Stimulated activated CD4-positive, alpha-beta T cell treated with anti-CD3 and anti-CD28 coated beads, Interleukin-1b, Interleukin-23, amount 100 ng/mL, for 4 hours (primary cell): ENCODE results near the gene SULT2B1.
"Not testable (repeated sequence)": the region's sequence is repeated elsewhere in the genome, so short reads cannot be mapped to it uniquely, and the experiment has no call there.

Source experiments
- DNase-seq, 2 donors: peaks; one replicate each; pipeline ENCODE4 v3.0.0-alpha.2; 2020; ENCODE audit warnings: low read depth in 2 of 2

Gene SULT2B1

DNA sequence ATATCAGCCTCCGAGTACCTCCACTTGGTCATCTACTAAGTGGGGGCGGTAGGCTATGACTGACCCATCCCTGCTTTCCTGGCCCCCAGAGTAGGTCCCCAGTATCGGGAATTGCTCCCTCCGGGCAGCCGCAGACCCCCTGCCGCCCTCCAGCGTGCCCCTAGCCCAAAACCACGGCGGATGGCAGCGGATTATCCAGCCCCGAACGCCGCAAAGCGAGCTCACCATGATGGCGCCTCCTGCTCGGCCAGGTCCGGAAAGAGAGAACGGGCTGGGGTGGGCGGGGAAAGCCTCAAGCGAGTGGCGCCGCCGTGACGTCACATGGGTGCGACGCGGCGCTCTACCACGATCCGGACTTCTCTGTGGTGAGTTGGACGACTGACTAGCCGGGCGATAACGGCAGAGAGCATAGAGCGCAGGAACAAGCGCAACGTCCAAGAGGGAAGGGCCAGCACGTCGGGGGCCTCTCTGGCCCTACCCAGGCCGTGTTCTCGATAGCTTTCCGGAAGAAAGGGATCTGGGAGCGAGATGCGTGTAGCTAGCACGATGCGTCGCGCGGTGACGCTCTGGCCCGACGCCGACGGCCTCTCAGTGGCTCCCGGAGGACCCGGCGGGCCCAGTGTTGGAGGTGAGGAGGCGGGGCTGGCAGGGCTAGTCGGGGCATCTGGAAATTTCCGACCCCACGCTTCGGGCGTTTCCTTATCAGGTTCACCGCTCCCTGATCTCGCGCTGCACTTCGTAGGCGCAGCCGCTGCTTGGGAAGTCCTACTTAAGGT lies 67.1 kb downstream of the SULT2B1 start, which contains the start of the genes RPL18 and SPHK2:
RPL18 (minus strand) TSS at position 263 of the 776 bp plus-strand sequence; CDS start at position 228, 35 bp downstream.
SPHK2 (plus strand) TSS at position 591 of the 776 bp plus-strand sequence. CDS start 1,009 bp downstream, outside the sequence.
- DNase-seq, result peak; percentile 90 to 92

- DNase-seq, result no peak
Observed at GRCh38 chr19:48619692-48620585, 68.0 kb downstream of the SULT2B1 start.

- no peak for DNase-seq
Observed at GRCh38 chr19:48623556-48624066, 71.6 kb downstream of the SULT2B1 start.

GRCh38 chr19:48624067-48624594 lies 72.2 kb downstream of the SULT2B1 start:
- DNase-seq, result peak; percentile 88 to 98

DNA sequence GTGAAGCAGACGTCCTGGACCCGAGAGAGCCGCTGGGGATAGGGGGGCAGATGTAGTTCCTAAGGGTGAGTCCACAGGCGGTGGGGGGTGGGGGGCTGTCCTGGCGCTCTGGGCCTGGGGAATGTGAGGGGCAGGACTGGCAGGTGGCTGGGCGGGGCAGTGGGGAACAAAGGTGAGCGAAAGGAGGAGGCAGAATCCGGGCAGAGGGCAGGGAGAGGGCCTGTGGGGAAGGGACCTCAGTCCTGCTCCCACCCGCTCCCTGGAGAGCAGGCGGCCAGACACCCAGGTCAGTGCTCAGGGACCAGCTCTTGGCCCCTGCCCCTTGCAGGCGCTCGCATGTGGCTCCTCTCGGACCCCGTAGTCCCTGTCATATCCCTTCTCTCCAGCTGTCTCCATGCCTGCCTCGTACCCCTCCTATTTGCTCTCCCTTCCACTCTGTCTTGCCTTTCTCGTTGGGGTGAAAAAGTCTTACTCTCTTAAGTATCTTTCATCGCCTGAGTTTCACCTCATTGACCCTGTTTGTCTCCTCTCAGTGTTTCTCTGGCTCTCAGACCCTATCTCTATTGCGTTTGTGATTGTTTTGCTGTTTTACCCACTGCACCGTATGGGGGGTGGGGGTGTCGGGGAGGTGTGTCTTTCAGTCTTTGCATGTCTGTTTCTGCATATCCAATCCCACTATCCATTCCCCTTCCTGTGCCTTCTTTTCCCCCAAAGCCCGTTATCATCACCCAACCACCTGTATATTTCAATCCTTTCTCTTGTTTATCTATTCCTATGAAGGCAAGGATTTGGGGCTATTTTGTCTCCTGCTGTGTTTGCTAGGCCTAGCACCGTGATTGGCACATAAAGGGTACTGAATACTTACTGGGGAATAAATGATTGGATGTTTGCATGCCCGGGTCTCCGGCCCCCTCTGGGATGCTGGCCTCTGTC lies 73.1 kb downstream of the SULT2B1 start:
- DNase-seq, result no peak

GRCh38 chr19:48625891-48626327 lies 73.9 kb downstream of the SULT2B1 start:
- no peak for DNase-seq

- DNase-seq, result no peak
Observed at GRCh38 chr19:48627201-48627864, 75.4 kb downstream of the SULT2B1 start.

- DNase-seq, result no peak
Observed at GRCh38 chr19:48627865-48628314, 75.9 kb downstream of the SULT2B1 start.

DNA sequence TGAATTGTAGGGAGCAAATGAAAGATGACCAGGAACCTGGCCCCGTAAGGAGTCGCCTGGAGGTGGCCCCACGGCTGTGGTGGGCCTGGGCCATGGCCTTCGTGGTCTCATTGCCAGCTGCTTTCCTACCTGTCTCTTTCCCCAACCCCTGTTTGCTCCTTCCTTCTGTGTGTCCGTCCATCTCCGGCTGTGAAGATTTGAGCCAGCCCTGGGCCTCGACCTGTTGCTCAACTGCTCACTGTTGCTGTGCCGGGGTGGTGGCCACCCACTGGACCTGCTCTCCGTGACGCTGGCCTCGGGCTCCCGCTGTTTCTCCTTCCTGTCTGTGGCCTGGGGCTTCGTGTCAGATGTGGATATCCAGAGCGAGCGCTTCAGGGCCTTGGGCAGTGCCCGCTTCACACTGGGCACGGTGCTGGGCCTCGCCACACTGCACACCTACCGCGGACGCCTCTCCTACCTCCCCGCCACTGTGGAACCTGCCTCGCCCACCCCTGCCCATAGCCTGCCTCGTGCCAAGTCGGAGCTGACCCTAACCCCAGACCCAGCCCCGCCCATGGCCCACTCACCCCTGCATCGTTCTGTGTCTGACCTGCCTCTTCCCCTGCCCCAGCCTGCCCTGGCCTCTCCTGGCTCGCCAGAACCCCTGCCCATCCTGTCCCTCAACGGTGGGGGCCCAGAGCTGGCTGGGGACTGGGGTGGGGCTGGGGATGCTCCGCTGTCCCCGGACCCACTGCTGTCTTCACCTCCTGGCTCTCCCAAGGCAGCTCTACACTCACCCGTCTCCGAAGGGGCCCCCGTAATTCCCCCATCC lies 76.7 kb downstream of the SULT2B1 start:
- no peak for DNase-seq

GRCh38 chr19:48629297-48629598 lies 77.3 kb downstream of the SULT2B1 start:
- DNase-seq, result no peak

DNA sequence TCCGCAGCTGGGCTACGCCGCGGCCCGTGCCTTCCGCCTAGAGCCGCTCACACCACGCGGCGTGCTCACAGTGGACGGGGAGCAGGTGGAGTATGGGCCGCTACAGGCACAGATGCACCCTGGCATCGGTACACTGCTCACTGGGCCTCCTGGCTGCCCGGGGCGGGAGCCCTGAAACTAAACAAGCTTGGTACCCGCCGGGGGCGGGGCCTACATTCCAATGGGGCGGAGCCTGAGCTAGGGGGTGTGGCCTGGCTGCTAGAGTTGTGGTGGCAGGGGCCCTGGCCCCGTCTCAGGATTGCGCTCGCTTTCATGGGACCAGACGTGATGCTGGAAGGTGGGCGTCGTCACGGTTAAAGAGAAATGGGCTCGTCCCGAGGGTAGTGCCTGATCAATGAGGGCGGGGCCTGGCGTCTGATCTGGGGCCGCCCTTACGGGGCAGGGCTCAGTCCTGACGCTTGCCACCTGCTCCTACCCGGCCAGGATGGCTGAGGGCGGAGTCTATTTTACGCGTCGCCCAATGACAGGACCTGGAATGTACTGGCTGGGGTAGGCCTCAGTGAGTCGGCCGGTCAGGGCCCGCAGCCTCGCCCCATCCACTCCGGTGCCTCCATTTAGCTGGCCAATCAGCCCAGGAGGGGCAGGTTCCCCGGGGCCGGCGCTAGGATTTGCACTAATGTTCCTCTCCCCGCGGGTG lies 77.8 kb downstream of the SULT2B1 start:
- DNase-seq, result no peak

DNA sequence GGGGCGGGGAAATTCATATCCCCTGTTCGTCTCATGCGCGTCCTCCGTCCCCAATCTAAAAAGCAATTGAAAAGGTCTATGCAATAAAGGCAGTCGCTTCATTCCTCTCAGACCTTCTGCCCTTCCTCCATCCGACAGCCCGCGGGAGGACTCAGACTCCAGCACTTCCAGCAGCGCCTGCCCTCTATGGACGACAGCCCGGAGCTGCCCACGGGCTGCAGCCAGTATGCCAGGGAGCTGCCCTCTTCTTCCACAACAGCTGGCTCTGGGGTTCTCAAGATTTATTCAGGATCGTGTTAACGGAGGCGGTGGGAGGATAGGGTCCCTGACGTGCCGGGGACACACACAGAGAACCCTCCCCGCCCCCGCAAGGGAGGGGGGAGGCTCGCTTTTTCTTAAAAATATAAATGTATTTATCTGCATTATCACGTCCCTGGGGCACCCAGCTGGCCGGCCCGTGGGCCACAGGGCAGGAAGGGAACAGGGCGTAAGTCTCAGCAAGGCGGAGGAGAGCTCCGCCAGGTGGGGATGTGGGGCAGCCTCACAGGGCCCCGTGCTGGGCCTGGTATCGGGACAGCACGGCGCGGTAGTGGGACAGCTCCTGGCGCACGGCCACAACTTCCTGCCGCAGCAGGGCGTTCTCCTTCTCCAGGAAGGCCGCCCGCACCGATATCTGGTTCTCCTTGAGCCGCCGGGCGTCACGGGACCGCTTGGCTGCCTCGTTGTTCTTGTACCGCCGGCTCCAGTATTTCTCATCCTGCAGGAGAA lies 78.5 kb downstream of the SULT2B1 start:
- DNase-seq, result no peak

DNA sequence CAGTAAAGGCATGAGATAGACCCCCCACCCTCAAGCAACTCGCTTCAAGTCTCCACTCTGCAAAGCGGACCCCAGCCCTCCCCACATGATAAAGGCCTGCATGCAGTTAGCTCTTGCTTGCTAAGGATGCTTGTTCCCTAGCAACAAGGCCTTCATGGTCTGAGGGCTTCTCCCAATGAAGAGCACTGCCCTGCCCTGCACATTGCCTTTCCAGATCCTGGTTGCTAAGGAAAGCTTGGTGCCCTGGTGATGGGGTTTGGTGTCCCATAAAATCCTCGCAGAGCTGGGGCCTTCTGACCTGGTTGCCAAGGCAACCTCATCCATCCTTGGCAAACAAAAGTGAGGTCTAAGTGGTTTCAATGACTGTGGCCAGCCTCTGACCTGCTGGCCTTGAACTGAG lies 79.3 kb downstream of the SULT2B1 start:
- DNase-seq, result no peak

GRCh38 chr19:48632286-48632685 lies 80.3 kb downstream of the SULT2B1 start:
- not testable (repeated sequence) for DNase-seq

GRCh38 chr19:48632692-48633147 lies 80.7 kb downstream of the SULT2B1 start:
- DNase-seq, result no peak

DNA sequence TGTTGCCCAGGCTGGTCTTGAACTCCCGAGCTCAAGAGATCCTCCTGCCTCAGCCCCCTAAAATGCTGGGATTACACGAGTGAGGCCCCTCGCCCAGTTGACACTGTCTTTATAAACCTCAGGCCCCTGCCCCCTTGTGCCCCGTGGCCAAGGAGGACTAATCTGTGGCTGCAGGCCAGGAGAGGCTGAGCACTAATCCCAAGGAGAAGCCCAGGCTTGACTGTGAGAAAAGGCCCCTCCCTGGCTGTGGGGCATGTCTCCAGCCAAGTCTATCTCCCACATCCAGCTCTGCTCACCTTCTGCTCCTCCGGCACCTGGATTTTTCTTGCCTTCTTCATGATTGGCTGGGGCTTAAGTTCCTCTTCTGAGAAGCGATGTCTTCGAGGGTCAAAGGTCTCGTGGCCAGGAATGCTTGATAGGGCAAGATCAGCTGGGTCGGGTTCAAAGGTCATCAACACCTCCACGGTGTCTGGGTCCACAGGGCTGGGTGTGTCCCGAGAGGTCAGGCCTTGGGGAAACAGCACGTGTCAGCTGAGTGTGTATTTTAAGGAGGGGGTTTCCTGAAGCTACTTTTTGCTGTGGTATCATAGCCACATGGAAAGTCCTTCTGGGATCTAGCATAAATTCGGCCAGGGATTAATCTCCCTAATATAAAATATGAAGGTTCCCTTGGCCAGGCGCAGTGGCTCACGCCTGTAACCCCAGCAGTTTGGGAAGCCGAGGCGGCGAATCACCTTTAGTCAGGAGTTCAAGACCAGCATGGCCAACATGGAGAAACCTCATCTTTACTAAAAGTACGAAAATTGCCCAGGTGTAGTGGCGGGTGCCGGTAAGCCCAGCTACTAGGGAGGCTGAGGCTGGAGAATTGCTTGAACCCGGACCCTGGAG lies 81.4 kb downstream of the SULT2B1 start:
- no peak for DNase-seq

GRCh38 chr19:48634036-48634342 lies 82.0 kb downstream of the SULT2B1 start:
- DNase-seq, result no peak
